GM12878 (cell line): ENCODE measurements around the gene SAMD4A. TPM values are rescaled to one million over a fixed set of nuclear protein-coding genes. Genes with fewer than 3 reads are reported as not detected.
A peak's percentile ranks its signal among the peaks of the same experiment; 100 is the strongest.

Experiments
- ATAC-seq: fragments of 200-7000 bp; cut with Tn5 transposase; 3 replicates; pipeline ENCODE4 v1.9.1; 2020; ENCODE audit warnings: mild to moderate bottlenecking, moderate library complexity
- BruUV-seq: library from RNA; stranded (reverse); fragments of 400-500 nt; replicated peaks from 2 replicates; lab custom pipeline; 2021; lab: Mats Ljungman, UMichigan
- CTCF ChIA-PET: fragments of 300-600 bp; sonication (Branson Sonifier 250); formaldehyde crosslinking; extraction: SDS; loops from one replicate; lab custom pipeline; 2021; ENCODE audit warnings: inconsistent platforms; lab: Yijun Ruan, JAX
- POLR2A ChIA-PET: fragments of 350-600 bp; formaldehyde crosslinking; extraction: SDS; loops from one replicate; lab custom pipeline; 2021; ENCODE audit warnings: inconsistent platforms; lab: Charles Lee
- RAD21 ChIA-PET: fragments of 300-600 bp; sonication (Branson Sonifier 250); formaldehyde crosslinking; loops from one replicate; lab custom pipeline; 2023; ENCODE audit warnings: antibody characterized with exemption; ENCODE audit not compliant: unreplicated experiment; lab: Charles Lee
- SMC1A ChIA-PET: fragments of 300-600 bp; sonication (Branson Sonifier 250); formaldehyde crosslinking; loops from one replicate; lab custom pipeline; 2023; ENCODE audit not compliant: unreplicated experiment, uncharacterized antibody; lab: Charles Lee
- DNase-seq: peaks from one replicate; pipeline ENCODE4 v3.0.0-alpha.2; 2011; ENCODE audit warnings: low read depth, low spot score
- FAIRE-seq: peaks from 3 replicates; lab custom pipeline; 2011; peaks lifted over from hg19 to GRCh38; lab: Jason Lieb, UNC
- H2AFZ ChIP-seq: 2 replicates; pipeline ENCODE4 v1.6.0; 2011; ENCODE audit warnings: low read depth, low read length, control low read depth; ENCODE audit not compliant: control insufficient read depth
- H3K27ac ChIP-seq: 2 replicates; pipeline ENCODE4 v1.5.1; 2011; ENCODE audit warnings: control low read depth; ENCODE audit not compliant: control insufficient read depth, insufficient read depth
- H3K27me3 ChIP-seq, 2 experiments: replicated peaks in 1 of 2; 2 replicates each; pipeline versions ENCODE4 v1.6.0 to v1.6.1; 2011; ENCODE audit warnings: low read length in 1 of 2; ENCODE audit not compliant: control insufficient read depth in 2 of 2, insufficient read depth in 2 of 2
- H3K36me3 ChIP-seq, 2 experiments: 2 replicates each; pipeline ENCODE4 v1.5.1; 2011; ENCODE audit warnings: low read length in 1 of 2; ENCODE audit not compliant: control insufficient read depth in 2 of 2, insufficient read depth in 2 of 2
- H3K4me1 ChIP-seq: 2 replicates; pipeline ENCODE4 v1.6.1; 2011; ENCODE audit warnings: mild to moderate bottlenecking, low read length, moderate library complexity, mixed read lengths; ENCODE audit not compliant: control insufficient read depth, insufficient read depth
- H3K4me2 ChIP-seq: 2 replicates; pipeline ENCODE4 v1.6.0; 2011; ENCODE audit warnings: control low read depth; ENCODE audit not compliant: control insufficient read depth, insufficient read depth
- H3K4me3 ChIP-seq: fragments of 200-600 bp; sonication (generic); 2 replicates; pipeline ENCODE4 v1.5.1; 2016
- H3K79me2 ChIP-seq: 2 replicates; pipeline ENCODE4 v1.6.0; 2011; ENCODE audit warnings: low read length; ENCODE audit not compliant: control insufficient read depth, insufficient read depth
- H3K9ac ChIP-seq: 2 replicates; pipeline ENCODE4 v1.8.0; 2011; ENCODE audit warnings: low read length, control low read depth, mixed read lengths; ENCODE audit not compliant: control insufficient read depth, insufficient read depth
- H3K9me3 ChIP-seq: replicated peaks from 3 replicates; pipeline ENCODE4 v1.5.1; 2011; ENCODE audit warnings: mild to moderate bottlenecking, low read length; ENCODE audit not compliant: control insufficient read depth, insufficient read depth
- H4K20me1 ChIP-seq: 2 replicates; pipeline ENCODE4 v1.6.0; 2011; ENCODE audit not compliant: control insufficient read depth, insufficient read depth
- BHLHE40 ChIP-seq, 2 experiments: fragments of 450-650 bp in 1 of 2; IDR thresholded peaks; 2 replicates each; pipeline ENCODE4 v1.6.1; 2011 to 2017; ENCODE audit warnings: low read depth in 2 of 2, borderline replicate concordance in 1 of 2, improper control_type of control experiment in 1 of 2, low read length in 1 of 2, mild to moderate bottlenecking in 1 of 2
- GABPA ChIP-seq: IDR thresholded peaks from 2 replicates; pipeline ENCODE4 v1.6.1; 2014; ENCODE audit warnings: antibody characterized with exemption, low read depth, mild to moderate bottlenecking, inconsistent platforms
- KLF5 ChIP-seq: fragments of 450-650 bp; IDR thresholded peaks from 2 replicates; pipeline ENCODE4 v1.6.1; 2014; ENCODE audit warnings: mild to moderate bottlenecking; ENCODE audit not compliant: partially characterized antibody
- RAD21 ChIP-seq: IDR thresholded peaks from 2 replicates; pipeline ENCODE4 v1.6.1; 2011; ENCODE audit warnings: mild to moderate bottlenecking, low read depth, low read length, moderate library complexity; ENCODE audit not compliant: insufficient read depth
- SMC3 ChIP-seq: IDR thresholded peaks from 2 replicates; pipeline ENCODE4 v1.6.1; 2011; ENCODE audit warnings: low read length, improper control_type of control experiment, borderline replicate concordance
- STAT1 ChIP-seq: fragments of 450-650 bp; conservative IDR thresholded peaks from 2 replicates; pipeline ENCODE4 v1.6.1; 2014; ENCODE audit warnings: antibody characterized with exemption, mild to moderate bottlenecking
- WGBS: methylation state at CpG from one replicate; pipeline ENCODE4 v1.1.6; 2016; ENCODE audit warnings: low lambda C conversion rate; ENCODE audit not compliant: insufficient replicate concordance, insufficient coverage; ENCODE audit errors: missing lambda C conversion rate; 5-methylcytosine and 5-hydroxymethylcytosine counted together
- in situ Hi-C: fragments of 300-500 bp; cut with MboI; formaldehyde crosslinking; loops from 9 replicates; pipeline ENCODE4 v1.14.3; 2018; ENCODE audit warnings: mixed read lengths
- intact Hi-C: fragments of 100-400 bp; cut with micrococcal nuclease; formaldehyde crosslinking; loops from one replicate; pipeline ENCODE4 v1.14.2; 2022; ENCODE audit not compliant: unreplicated experiment
- polyA plus RNA-seq, 11 experiments: library from polyadenylated mRNA; depleted of rRNA in 4 of 11; unstranded in 6 of 11; stranded (reverse) in 5 of 11; fragments of >200 nt; fragmentation: Nextera tagmentation in 4 of 11; fragmentation: Illumina TruSeq in 1 of 11; extraction: Ambion mirVana in 4 of 11; extraction: Trizol in 1 of 11; gene quantifications; 1 replicate in 1 of 11; 2 replicates in 10 of 11; pipeline versions ENCODE4 v1.2.1 to v1.2.3, GENCODE V29; 2011 to 2016; ENCODE audit warnings: inconsistent platforms in 2 of 11, missing spikeins in 2 of 11, low read depth in 1 of 11
- total RNA-seq, 4 experiments: library from RNA; depleted of rRNA in 3 of 4; stranded (reverse); fragments of >200 nt in 3 of 4; fragmentation: Illumina TruSeq in 1 of 4; extraction: Trizol in 1 of 4; gene quantifications; 2 replicates each; pipeline versions ENCODE4 v1.2.1 to v1.2.3, GENCODE V29; 2013 to 2021
- TF ChIP-seq, protein P1 (sequence below): fragments of 450-650 bp; IDR thresholded peaks from 2 replicates; pipeline ENCODE4 v1.6.1; 2016; ENCODE audit warnings: mild to moderate bottlenecking
- TF ChIP-seq, protein P2 (sequence below): IDR thresholded peaks from 2 replicates; pipeline ENCODE4 v1.6.1; 2011; ENCODE audit warnings: borderline replicate concordance, low read depth, mild to moderate bottlenecking, moderate library complexity, mixed read lengths, low read length; ENCODE audit not compliant: insufficient read depth; ENCODE audit errors: extremely low read length
- TF ChIP-seq, protein P3 (sequence below): IDR thresholded peaks from 2 replicates; pipeline ENCODE4 v1.6.1; 2011; ENCODE audit warnings: borderline replicate concordance, low read depth, mild to moderate bottlenecking, moderate library complexity, low read length; ENCODE audit not compliant: insufficient read depth, poor library complexity, severe bottlenecking
- TF ChIP-seq, protein P4 (sequence below), 3 experiments: IDR thresholded peaks in 2 of 3; conservative IDR thresholded peaks in 1 of 3; 2 replicates each; pipeline ENCODE4 v1.5.1; 2011; ENCODE audit warnings: low read depth in 3 of 3, low read length in 3 of 3, mild to moderate bottlenecking in 3 of 3, control low read depth in 2 of 3, moderate library complexity in 2 of 3, inconsistent platforms in 1 of 3, mixed read lengths in 1 of 3; ENCODE audit not compliant: control insufficient read depth in 2 of 3, insufficient read depth in 1 of 3; ENCODE audit errors: extremely low read depth in 1 of 3

The SAMD4A gene
- total and polyA plus RNA-seq, 10 of the 15 experiments (the other 5 are each of a cell fraction or from before 2014, with no cell fraction given), result 0.05 to 0.56 (median 0.31) TPM

DNA sequence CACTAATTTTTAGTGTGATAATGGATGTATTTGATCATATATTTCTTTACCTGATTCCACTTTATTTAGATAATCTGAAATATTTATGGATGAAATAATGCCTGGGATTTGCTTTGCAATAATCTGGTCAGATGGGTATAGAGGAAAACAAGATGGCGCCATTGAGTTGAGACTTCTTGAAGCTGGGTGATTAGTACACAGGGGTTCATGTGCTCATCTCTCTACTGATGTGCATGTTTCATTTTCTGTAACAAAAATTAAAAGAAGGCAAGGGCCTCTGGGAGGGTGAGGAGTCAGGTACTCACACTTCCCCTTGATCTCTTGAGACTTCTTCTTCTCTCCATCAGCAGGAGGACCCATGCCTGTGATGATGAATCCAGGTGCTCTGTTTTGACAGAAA is 273.9 kb downstream of the SAMD4A start:
- in situ Hi-C loops, result no loop called here
- DNase-seq (no peak), ATAC-seq (no peak), FAIRE-seq (no peak)
- ChIA-PET CTCF (interaction anchor here (0.9 to 1.6 kb wide), 4 partner anchors 8 to 41 kb away, joined by 3 to 6 read pairs (median 4); no protein-coding TSS in a partner anchor), POLR2A (no interaction called here), SMC1A (no interaction called here), RAD21 (no interaction called here)
- Histone ChIP-seq H3K4me3 (no peak overlapping the region), H3K9ac (no peak overlapping the region), H2AFZ (no peak overlapping the region), H3K79me2 (no peaks in the 10 kb centered on the region), H3K9me3 (no peaks in the 10 kb centered on the region), H4K20me1 (no peaks in the 10 kb centered on the region), H3K27me3 (no peaks in the 10 kb centered on the region), H3K4me1 (no peaks in the 10 kb centered on the region), H3K4me2 (no peak overlapping the region), H3K27ac (no peak overlapping the region), H3K36me3 (peaks cover 1 to 6% of the 10 kb centered on the region in 2 experiments)
- TF ChIP-seq KLF5 (no peak), GABPA (no peak), SMC3 (no peak), BHLHE40 (IDR thresholded peaks at IDR 0.05; ENCODE audit: borderline replicate concordance in 1 of 2, low read depth in 2 of 2, low read length in 1 of 2) (no peak), STAT1 (no peak), RAD21 (0 out of 2 replicates have a peak, but pooled peaks have one; percentile 20)
- TF ChIP-seq, protein P1, sequence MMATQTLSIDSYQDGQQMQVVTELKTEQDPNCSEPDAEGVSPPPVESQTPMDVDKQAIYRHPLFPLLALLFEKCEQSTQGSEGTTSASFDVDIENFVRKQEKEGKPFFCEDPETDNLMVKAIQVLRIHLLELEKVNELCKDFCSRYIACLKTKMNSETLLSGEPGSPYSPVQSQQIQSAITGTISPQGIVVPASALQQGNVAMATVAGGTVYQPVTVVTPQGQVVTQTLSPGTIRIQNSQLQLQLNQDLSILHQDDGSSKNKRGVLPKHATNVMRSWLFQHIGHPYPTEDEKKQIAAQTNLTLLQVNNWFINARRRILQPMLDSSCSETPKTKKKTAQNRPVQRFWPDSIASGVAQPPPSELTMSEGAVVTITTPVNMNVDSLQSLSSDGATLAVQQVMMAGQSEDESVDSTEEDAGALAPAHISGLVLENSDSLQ, result no peak
- TF ChIP-seq, protein P2, sequence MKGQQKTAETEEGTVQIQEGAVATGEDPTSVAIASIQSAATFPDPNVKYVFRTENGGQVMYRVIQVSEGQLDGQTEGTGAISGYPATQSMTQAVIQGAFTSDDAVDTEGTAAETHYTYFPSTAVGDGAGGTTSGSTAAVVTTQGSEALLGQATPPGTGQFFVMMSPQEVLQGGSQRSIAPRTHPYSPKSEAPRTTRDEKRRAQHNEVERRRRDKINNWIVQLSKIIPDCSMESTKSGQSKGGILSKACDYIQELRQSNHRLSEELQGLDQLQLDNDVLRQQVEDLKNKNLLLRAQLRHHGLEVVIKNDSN, result no peak
- TF ChIP-seq, protein P3, sequence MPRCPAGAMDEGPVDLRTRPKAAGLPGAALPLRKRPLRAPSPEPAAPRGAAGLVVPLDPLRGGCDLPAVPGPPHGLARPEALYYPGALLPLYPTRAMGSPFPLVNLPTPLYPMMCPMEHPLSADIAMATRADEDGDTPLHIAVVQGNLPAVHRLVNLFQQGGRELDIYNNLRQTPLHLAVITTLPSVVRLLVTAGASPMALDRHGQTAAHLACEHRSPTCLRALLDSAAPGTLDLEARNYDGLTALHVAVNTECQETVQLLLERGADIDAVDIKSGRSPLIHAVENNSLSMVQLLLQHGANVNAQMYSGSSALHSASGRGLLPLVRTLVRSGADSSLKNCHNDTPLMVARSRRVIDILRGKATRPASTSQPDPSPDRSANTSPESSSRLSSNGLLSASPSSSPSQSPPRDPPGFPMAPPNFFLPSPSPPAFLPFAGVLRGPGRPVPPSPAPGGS, result no peak
- TF ChIP-seq, protein P4, sequence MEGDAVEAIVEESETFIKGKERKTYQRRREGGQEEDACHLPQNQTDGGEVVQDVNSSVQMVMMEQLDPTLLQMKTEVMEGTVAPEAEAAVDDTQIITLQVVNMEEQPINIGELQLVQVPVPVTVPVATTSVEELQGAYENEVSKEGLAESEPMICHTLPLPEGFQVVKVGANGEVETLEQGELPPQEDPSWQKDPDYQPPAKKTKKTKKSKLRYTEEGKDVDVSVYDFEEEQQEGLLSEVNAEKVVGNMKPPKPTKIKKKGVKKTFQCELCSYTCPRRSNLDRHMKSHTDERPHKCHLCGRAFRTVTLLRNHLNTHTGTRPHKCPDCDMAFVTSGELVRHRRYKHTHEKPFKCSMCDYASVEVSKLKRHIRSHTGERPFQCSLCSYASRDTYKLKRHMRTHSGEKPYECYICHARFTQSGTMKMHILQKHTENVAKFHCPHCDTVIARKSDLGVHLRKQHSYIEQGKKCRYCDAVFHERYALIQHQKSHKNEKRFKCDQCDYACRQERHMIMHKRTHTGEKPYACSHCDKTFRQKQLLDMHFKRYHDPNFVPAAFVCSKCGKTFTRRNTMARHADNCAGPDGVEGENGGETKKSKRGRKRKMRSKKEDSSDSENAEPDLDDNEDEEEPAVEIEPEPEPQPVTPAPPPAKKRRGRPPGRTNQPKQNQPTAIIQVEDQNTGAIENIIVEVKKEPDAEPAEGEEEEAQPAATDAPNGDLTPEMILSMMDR (IDR thresholded peaks at IDR 0.05 in 2 of 3, conservative IDR thresholded peaks at IDR 0.05 in 1 of 3; ENCODE audit: control insufficient read depth in 2 of 3, extremely low read depth in 1 of 3, insufficient read depth in 1 of 3, low read depth in 3 of 3, low read length in 3 of 3), result peak in 1 of 3 experiments; percentile 2; a peak in 1 of 6 replicates
- BruUV-seq, result no TSS peak
- intact Hi-C loops, result no loop called here
- 100% methylated on average over 1 of the region's 1 CpG for WGBS
